ENCODE data around the gene FBL. TPM values are rescaled to one million over a fixed set of nuclear protein-coding genes. Genes with fewer than 3 reads are reported as not detected.

The FBL gene
- total and polyA plus RNA-seq, 2 of the 13 experiments (the other 11 are each of a cell fraction or from before 2014, with no cell fraction given), result 153 to 468 TPM

- intact Hi-C loops (cut with micrococcal nuclease; ENCODE audit: unreplicated experiment), result no loop called here
- no peak for TF ChIP-seq LCORL (IDR thresholded peaks at IDR 0.05)
- no peak for TF ChIP-seq LCORL (CRISPR knock-in tag; IDR thresholded peaks at IDR 0.05)
- no peak for TF ChIP-seq TSC22D2 (CRISPR knock-in tag; IDR thresholded peaks at IDR 0.05; ENCODE audit: borderline replicate concordance)
- TF ChIP-seq NFE2L1 (CRISPR knock-in tag; IDR thresholded peaks at IDR 0.05; ENCODE audit: borderline replicate concordance), result no peak
- no peak for TF ChIP-seq ZNF616 (CRISPR knock-in tag; IDR thresholded peaks at IDR 0.05; ENCODE audit: low read depth)
- no peak for TF ChIP-seq PHF8 (CRISPR knock-in tag; IDR thresholded peaks at IDR 0.05)
- no peak for TF ChIP-seq MIER3 (CRISPR knock-in tag; IDR thresholded peaks at IDR 0.05; ENCODE audit: borderline replicate concordance)
- no peak for TF ChIP-seq ZNF317 (CRISPR knock-in tag; IDR thresholded peaks at IDR 0.05)
- no peak for TF ChIP-seq ZNF552 (CRISPR knock-in tag; IDR thresholded peaks at IDR 0.05; ENCODE audit: borderline replicate concordance)
- no peak for TF ChIP-seq BCL6 (CRISPR knock-in tag; IDR thresholded peaks at IDR 0.05)
- TF ChIP-seq IRF9 (CRISPR knock-in tag; IDR thresholded peaks at IDR 0.05; ENCODE audit: borderline replicate concordance), result no peak
- FAIRE-seq (no peak), ATAC-seq (no peak), DNase-seq (ENCODE audit: low spot score) (no peak)
- no peaks in the 10 kb centered on the region for H3K4me1 ChIP-seq (ENCODE audit: insufficient read depth, low read length)
- no peaks in the 10 kb centered on the region for H3K9me3 ChIP-seq (ENCODE audit: low read length)
- CTCF ChIA-PET (ENCODE audit: low intra/inter-chr PET ratio, low total read pairs), result no interaction called here
- H3K79me2 ChIP-seq (ENCODE audit: insufficient read depth, low read length), result no peaks in the 10 kb centered on the region
- in situ Hi-C loops (cut with HindIII; ENCODE audit: extremely low pct_ligation_motif_present, low pct_unique_long_range_greater_than_20kb), result no loop called here
- no TSS peak for BruUV-seq (replicated peaks)
- POLR2A ChIA-PET, result no interaction called here
- 93% methylated on average over 16 of the region's 16 CpGs for WGBS (ENCODE audit: low lambda C conversion rate)
- H3K36me3 ChIP-seq (replicated peaks in 1 of 2; ENCODE audit: control insufficient read depth in 1 of 2, insufficient read depth in 2 of 2, low read length in 2 of 2), result peaks cover 2 to 11% of the 10 kb centered on the region in 2 experiments; a peak in 3 of 5 replicates
- H2AFZ ChIP-seq (ENCODE audit: low read length), result no peak overlapping the region
- H4K20me1 ChIP-seq (ENCODE audit: insufficient read depth, low read length), result no peaks in the 10 kb centered on the region
- no peak overlapping the region for H3K4me2 ChIP-seq (ENCODE audit: low read depth, low read length)
- no peak overlapping the region for H3K27ac ChIP-seq (ENCODE audit: extremely low read length, insufficient read depth, low read length)
- no peak overlapping the region for H3K9ac ChIP-seq (ENCODE audit: insufficient read depth, low read depth, low read length)
- H3K27me3 ChIP-seq (ENCODE audit: control insufficient read depth in 1 of 2, insufficient read depth in 2 of 2, low read length in 2 of 2), result no peaks in the 10 kb centered on the region
- no peak overlapping the region for H3K4me3 ChIP-seq (replicated peaks in 1 of 3; ENCODE audit: insufficient read depth in 1 of 3, low read depth in 2 of 3, low read length in 3 of 3)
Observed at GRCh38 chr19:39870171-39870971, 24.2 kb upstream of the FBL start.
